Measurements from ENCODE around the gene FAR1.

The FAR1 gene

DNA sequence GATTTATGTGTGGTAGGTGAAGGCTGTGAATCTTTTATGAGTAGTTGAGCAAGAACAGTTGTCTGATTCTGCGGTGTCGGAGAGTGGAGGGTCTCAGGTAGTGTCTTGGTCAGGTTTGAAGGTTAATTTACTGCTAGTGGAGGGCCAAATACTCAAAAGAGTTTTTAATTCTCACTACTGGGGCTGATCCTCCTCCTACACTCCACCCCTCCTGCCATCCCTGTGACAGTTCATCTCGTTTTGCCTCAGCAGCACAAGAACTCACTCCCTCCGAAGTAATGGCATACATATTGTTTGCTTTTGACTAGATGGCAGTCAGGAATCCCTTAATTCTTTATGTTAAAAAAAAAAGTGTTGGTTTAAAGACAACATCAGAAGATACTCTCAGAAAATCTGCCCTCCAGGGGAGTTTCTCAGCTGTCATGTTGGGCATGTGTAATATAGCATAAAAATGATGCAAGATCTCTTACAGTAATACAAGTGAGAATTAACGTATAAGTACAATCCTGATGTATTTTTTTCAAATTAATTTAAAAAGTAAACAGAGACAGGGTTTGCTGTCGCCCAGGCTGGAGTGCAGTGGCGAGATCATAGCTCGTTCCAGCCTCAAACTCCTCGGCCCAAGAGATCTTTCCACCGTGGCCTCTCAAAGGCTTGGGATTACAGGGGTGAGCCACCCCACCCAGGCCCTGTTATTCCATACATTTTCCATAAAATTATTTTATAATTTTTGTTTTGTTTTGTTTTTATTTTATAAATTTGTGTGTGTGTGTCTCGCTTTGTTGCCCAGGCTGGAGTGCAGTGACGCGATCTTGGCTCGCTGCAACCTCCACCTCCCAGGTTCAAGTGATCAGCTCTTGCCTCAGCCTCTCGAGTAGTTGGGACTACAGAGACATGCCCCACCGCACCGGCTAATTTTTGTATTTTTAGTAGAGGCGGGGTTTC lies 1.3 kb downstream of the FAR1 start:
- no peak for DNase-seq (ENCODE audit: low spot score)

DNA sequence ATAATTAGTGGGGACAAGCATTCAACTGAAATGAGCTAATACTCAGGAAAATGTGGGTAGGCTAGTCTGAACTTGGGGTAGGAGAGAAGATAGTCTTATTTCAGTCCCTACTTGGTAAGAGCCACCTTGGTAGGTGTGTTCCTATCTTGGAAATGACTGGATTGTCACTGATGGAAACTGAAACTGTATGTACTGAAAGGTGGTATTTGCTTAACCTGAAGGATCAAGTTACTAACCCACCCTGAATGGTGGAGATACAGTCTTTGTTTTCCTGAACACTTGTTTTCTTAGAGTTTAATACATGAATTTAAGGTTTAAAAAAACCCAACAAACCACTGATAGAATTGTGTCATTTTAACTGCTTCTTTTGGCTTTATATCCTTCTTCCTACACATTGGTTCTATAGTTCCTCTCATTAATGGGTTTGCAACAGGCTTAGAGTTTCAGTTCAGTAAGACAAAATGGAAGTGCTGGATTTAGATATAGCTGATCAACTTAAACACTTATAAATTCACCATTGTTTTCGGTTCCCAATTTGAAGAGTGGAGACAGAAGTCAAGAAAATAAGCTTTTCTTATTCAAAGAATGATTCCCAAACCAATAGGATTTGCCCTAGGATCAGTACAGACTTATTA lies 4.2 kb downstream of the FAR1 start:
- no peak for DNase-seq (ENCODE audit: low spot score)

GRCh38 chr11:13674799-13675509 lies 6.5 kb downstream of the FAR1 start:
- DNase-seq (ENCODE audit: low spot score): no peak

GRCh38 chr11:13676576-13676975 lies 8.1 kb downstream of the FAR1 start:
- no peak for DNase-seq (ENCODE audit: low spot score)

GRCh38 chr11:13679768-13680167 lies 11.3 kb downstream of the FAR1 start:
- no peak for DNase-seq (ENCODE audit: low spot score)

DNA sequence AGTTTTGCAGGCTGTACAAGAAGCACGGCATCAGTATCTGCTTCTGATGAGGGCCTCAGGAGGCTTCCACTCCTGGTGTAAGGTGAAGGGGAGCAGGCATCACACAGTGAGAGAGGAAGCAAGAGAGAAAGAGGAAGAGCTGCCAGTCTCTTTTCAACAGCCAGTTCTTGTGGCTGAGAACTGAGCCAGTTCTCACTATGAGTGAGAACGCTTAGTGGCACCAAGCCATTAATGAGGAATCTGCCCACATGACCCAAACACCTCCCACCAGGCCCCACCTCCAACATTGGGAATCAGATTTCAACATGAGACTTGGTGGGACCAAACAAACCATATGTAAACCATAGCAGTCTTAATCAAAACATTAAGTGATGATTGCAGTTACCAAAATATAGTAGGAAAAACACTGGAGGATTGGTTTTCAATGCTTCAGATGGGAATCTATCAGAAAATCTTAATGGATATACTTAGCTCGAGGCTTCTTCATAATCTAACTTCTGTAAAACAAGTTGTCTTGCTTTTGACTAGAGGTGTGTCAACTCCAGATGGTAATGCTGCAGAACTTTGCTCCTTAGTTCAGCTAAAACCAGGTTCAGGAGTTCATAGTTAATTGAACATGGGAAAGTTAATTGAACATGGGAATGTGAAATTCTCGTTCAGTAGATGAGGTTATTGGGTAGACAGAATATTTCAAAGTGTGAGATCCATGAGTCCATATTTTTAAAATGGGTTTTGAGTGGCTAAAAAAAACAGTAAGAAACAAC lies 12.2 kb downstream of the FAR1 start:
- DNase-seq (ENCODE audit: low spot score): no peak

- no peak for DNase-seq (ENCODE audit: low spot score)
Observed at GRCh38 chr11:13681446-13681845, 13.0 kb downstream of the FAR1 start.

DNA sequence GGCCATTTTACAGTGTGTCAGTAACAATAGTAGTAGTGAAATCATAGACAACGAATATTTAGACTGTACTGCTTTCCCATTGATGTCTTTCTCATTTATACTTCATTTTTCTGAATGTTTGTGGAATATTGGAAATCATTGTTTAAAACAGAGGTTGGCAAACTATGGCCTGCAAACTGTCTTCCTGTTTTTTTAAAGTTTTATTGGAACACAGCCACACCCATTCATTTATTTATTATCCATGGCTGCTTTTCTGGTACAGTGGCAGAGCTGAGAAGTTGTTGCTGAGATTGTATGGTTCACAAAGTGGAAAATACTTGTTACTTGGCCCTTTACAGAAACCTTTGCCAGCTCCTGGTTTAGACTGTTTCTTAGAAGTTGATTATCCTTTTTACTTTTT lies 13.7 kb downstream of the FAR1 start:
- DNase-seq (ENCODE audit: low spot score): no peak

- no peak for DNase-seq (ENCODE audit: low spot score)
Observed at GRCh38 chr11:13685461-13686108, 17.1 kb downstream of the FAR1 start.

- no peak for DNase-seq (ENCODE audit: low spot score)
Observed at GRCh38 chr11:13686776-13687175, 18.3 kb downstream of the FAR1 start.

DNA sequence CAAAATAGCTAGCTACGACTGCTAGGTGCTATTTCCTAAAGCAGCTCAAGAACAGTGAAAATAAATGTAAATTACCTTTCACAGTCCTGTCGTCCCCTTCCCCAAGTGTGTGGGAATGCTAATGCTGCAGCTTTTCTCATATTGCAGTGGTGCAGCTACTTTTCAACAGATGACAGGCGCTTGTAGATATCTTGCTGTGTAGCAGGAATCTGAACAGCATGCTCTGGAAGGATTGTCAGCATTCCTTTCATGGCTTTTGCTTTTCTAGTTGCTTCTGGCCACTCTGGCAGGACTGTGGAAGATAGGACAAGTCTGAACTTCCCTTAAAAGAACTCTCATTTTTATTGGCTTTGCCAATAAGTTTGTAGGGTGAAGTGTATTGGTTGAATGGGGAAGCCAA lies 18.8 kb downstream of the FAR1 start:
- no peak for DNase-seq (ENCODE audit: low spot score)

- no peak for DNase-seq (ENCODE audit: low spot score)
Observed at GRCh38 chr11:13691286-13691899, 22.9 kb downstream of the FAR1 start.

GRCh38 chr11:13692172-13692571 lies 23.7 kb downstream of the FAR1 start:
- no peak for DNase-seq (ENCODE audit: low spot score)

GRCh38 chr11:13694115-13694514 lies 25.6 kb downstream of the FAR1 start:
- no peak for DNase-seq (ENCODE audit: low spot score)

DNA sequence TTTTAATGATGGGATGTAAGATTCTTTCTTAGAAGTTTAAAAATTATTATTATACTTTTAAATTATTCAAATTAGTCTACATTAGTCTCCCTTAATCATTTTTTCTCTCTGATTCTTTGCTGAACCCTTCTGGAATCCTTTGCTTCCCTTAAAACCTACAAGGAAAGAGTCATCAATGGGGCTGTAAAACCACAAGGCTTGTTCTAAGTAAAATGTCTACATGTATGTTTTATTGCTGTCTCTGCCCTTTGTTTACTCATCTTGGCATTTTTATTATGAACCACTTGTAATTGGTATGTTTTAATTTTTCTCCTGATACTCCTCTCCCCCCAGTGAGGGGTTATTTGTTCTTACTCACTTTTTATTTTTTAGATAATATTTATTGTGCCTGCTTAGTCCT lies 27.4 kb downstream of the FAR1 start:
- no peak for DNase-seq (ENCODE audit: low spot score)

- no peak for DNase-seq (ENCODE audit: low spot score)
Observed at GRCh38 chr11:13697710-13698109, 29.2 kb downstream of the FAR1 start.

GRCh38 chr11:13698132-13698531 lies 29.7 kb downstream of the FAR1 start:
- DNase-seq (ENCODE audit: low spot score): no peak

DNA sequence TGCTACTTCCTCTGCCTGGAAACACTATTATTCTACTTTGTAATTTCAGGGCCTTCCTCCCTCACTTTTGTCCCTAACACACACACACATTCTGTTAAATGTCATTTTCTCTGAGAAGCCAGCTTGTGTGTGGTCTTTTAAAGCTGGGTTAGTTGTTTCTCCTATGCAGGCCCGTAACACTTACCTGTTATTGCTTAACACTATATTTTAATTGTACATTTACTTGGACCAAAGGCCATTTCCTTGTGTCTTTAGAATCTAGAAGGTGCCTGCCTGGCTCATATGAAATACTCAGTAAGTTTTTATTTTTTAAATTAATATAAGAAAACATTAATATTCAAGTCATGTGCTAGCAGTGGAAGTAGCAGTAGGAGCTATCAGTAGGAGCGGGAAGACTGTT lies 30.6 kb downstream of the FAR1 start:
- DNase-seq (ENCODE audit: low spot score): no peak

DNA sequence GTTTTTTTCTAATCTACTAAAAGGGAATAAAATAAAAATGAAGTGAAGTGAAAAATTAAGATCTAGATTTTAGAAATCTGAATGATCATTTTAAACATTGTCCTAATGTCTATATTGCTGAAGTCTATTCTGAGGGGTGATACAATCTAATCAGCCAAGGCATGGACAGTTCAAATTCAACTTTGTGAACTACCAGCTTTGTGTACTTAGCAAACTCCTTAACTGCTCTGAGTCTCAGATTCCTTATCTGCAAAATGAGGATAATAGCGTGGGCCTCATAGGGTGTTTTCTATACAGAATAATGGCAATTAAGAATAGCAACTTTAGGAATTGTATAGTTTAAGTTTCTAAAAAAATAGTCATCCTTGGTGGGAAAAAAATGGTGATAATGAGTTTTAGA lies 31.4 kb downstream of the FAR1 start:
- no peak for DNase-seq (ENCODE audit: low spot score)

- no peak for DNase-seq (ENCODE audit: low spot score)
Observed at GRCh38 chr11:13701506-13701905, 33.0 kb downstream of the FAR1 start.

GRCh38 chr11:13702071-13702470 lies 33.6 kb downstream of the FAR1 start:
- no peak for DNase-seq (ENCODE audit: low spot score)
